IPS-18c (cell line): ENCODE measurements around the gene BLTP3A.
"Not testable (repeated sequence)": the region's sequence is repeated elsewhere in the genome, so short reads cannot be mapped to it uniquely, and the experiment has no call there.

Experiments
- H3K4me3 ChIP-seq: 2 replicates; pipeline ENCODE4 v1.7.0; 2013; ENCODE audit warnings: low read depth, mild to moderate bottlenecking, low read length, moderate library complexity; ENCODE audit not compliant: insufficient read depth
- H3K9me3 ChIP-seq: one replicate; pipeline ENCODE4 v1.6.1; 2013; ENCODE audit warnings: mild to moderate bottlenecking, low read length, moderate library complexity; ENCODE audit not compliant: control insufficient read depth, insufficient read depth

Gene BLTP3A

DNA sequence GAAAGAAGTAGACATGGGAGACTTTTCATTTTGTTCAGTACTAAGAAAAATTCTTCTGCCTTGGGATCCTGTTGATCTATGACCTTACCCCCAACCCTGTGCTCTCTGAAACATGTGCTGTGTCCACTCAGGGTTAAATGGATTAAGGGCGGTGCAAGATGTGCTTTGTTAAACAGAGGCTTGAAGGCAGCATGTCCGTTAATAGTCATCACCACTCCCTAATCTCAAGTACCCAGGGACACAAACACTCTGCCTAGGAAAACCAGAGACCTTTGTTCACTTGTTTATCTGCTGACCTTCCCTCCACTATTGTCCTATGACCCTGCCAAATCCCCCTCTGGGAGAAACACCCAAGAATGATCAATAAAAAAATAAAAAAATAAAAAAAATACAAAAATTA lies 4.7 kb upstream of the BLTP3A start:
- H3K9me3 ChIP-seq, H3K4me3 ChIP-seq: not testable (repeated sequence)

- no peaks in the 10 kb centered on the region for H3K9me3 ChIP-seq
- H3K4me3 ChIP-seq = no peak overlapping the region
Measured at GRCh38 chr6:34788111-34788510, 3.8 kb upstream of the BLTP3A start.

- H3K9me3 ChIP-seq = no peaks in the 10 kb centered on the region
- H3K4me3 ChIP-seq = peak overlapping the region; percentile 90
Measured at GRCh38 chr6:34791164-34791700, 651 bp upstream of the BLTP3A start.

GRCh38 chr6:34792605-34793500 lies 970 bp downstream of the BLTP3A start:
- Histone ChIP-seq H3K9me3 (no peaks in the 10 kb centered on the region), H3K4me3 (peak overlapping the region; percentile 90)

DNA sequence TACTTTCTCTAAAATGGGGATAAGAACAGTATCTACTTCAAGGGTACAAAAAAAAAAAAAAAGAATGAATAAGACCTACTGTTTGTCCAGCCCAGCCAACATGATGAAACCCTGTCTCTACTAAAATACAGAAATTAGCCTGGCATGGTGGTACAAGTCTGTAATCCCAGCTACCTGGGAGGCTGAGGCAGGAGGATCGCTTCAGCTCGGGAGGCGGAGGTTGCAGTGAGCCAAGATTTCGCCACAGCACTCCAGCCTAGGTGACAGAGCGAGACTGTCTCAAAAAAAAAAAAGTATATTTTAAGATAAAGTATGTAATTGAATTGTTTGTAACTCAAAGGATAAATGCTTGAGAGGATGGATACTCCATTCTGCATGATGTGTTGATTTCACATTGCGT lies 2.0 kb downstream of the BLTP3A start:
- H3K9me3 ChIP-seq = no peaks in the 10 kb centered on the region
- H3K4me3 ChIP-seq = no peak overlapping the region

DNA sequence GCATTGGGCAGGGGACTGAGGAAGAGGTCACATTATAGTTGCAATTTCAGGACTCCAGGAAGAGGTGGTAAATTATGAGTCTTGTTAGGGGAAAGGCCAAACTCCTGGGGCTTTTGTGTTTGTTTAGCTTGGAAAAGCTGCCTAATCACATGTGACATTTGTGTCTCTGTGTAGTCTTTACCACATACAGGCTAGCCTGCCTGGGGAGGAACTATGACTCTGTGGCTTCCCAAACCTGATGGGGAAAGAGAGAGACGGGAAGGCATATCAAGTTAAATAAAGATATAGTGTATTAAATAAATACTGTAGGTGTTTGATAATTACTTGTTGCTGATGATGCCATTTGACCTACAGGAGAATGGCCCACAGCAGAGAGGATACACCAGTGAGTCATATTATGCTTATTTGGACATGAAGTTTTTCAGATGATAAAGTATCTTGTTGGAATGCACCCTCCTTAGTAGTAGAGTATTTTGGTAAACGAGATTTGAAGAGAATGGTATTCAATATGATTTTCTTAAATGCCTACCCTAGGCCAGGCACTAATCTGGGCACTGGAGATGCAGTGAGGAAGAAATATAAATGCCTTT lies 4.0 kb downstream of the BLTP3A start:
- no peak overlapping the region for H3K4me3 ChIP-seq
- no peaks in the 10 kb centered on the region for H3K9me3 ChIP-seq

DNA sequence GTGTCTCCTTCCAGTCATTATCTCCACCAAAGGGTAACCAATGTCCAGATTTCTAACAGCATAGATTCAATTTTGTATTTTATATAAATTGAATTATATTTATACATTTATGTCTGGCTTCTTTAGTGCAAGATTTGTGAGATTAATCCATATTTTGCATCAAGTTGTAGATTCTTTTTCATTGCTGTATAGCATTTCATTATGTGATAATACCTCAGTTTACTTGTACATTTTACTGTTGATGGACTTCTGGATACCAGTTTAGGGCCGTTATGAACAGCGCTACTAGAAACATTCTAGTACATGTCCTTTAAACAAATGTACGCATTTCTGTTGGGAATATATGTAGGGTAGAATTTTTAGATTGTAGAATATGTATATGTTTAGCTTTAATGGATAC lies 6.2 kb downstream of the BLTP3A start:
- Histone ChIP-seq H3K4me3 (no peak overlapping the region), H3K9me3 (no peaks in the 10 kb centered on the region)

DNA sequence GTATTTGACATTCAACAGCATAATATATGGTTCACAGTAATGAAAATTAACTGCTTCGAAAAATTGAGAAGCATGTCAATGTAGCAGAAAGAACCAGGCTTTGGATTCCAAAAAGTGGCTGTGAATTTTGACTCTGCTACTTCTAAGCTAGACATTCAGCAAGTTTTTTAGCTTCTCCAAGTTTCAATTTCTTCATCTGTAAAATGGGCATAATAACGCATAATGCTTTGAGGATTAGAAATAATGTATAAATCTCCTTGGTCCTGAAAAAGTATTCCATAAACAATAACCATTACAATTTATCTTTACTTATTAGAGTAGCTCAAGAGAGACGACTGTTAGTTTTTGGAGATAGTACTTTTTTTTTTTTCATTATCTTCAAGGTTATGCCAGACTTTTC lies 7.7 kb downstream of the BLTP3A start:
- no peaks in the 10 kb centered on the region for H3K9me3 ChIP-seq
- H3K4me3 ChIP-seq = no peak overlapping the region

DNA sequence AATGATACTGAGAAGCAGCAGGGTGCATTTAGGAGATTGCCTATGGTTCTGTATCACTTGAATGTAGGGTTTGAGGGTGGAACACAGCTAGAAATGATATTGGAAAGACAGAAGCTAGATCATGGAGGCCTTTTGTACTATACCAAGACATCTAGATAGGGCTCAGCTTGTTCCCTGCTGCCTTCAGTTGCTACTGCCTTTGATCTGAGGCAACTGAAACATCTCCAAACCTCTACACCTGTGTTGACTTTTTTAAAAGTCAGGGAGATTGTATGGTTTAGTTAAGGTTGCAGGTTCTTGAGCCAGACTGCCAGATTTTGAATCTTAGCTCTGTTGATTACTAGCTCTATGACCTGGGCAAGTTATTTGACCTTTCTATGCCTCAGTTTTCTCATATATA lies 12.7 kb downstream of the BLTP3A start:
- Histone ChIP-seq H3K4me3 (no peak overlapping the region), H3K9me3 (no peaks in the 10 kb centered on the region)

GRCh38 chr6:34805074-34805473 lies 13.2 kb downstream of the BLTP3A start:
- not testable (repeated sequence) for H3K9me3 ChIP-seq, H3K4me3 ChIP-seq

DNA sequence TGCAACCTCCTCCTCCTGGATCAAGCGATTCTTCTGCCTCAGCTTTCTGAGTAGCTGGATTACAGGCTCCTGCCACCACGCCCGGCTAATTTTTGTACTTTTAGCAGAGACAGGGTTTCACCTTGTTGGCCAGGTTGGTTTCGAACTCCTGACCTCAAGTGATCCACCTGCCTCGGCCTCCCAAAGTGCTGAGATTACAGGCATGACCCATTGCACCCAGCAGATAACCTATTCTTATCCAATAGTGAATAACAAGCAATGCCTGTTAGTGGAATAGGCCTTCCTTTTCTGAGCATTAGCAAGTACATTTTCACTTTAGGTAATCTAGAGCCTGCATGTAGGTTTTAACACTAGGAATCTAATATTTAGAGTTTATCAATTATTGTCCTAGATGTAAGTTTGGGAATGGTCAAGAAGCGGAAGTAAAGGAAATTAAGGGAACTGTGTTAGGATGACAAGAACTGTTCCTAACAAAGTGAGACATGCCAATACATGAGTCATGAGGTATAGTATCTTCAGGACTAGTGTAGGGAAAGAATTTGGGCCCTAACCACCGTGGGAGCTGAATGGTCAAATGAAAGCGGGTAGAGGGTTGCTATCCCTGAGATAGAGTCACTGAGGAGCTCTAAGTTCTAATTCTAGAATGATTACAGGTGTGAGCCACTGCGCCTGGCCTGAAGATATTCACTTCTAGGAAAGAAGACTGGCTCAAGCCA lies 15.0 kb downstream of the BLTP3A start:
- no peaks in the 10 kb centered on the region for H3K9me3 ChIP-seq

DNA sequence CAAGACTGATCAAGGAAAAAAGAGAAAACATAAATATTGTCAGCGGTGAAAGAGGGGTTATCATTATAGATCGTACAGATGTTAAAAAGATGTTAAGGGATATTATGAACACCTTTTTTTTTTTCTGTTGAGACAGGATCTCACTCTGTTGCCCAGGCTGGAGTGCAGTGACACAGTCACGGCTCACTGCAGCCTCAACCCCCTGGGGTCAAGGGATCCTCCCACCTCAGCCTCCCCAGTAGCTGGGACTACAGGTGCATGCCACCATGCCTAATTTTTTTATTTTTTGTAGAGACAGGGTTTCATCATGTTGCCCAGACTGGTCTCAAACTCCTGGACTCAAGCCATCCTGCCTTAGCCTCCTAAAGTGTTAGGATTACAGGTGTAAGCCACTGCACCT lies 16.6 kb downstream of the BLTP3A start:
- not testable (repeated sequence) for H3K9me3 ChIP-seq, H3K4me3 ChIP-seq

More for the DNA sequence above, 15.0 kb downstream of the BLTP3A start:
- H3K4me3 ChIP-seq = no peak overlapping the region

GRCh38 chr6:34809419-34809818 lies 17.5 kb downstream of the BLTP3A start:
- H3K4me3 ChIP-seq, H3K9me3 ChIP-seq: not testable (repeated sequence)

- H3K4me3 ChIP-seq = no peak overlapping the region
- no peaks in the 10 kb centered on the region for H3K9me3 ChIP-seq
Measured at GRCh38 chr6:34810017-34810882, 18.4 kb downstream of the BLTP3A start.

DNA sequence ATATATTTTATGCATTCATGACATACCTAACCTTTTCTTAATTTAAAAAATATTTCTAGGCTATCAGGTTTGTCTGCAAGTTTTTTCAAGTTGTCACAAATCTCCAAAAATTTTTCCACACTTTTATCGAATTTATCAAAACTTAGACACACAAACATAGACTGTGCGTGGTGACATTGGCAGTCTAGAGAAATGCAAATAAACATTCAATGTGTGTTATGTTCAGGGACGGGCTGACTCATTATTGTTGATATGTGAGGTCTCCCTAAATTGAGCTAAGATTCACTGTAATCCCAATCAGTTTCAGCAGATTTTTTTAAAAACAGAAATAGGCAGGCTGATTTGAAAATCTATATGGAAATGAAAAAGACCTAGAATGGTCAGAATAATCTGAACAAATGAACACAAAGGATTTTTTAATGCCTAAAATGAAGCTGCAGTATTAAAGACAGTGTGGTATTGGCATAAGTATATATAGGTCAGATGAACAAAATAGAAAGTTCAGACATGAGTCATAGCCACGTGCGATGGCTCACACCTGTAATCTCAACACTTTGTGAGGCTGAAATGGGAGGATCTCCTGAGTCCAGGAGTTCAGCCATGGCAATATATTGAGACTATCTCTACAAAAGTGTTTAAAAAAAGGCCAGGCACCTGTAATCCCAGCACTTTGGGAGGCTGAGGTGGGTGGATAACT lies 19.2 kb downstream of the BLTP3A start:
- Histone ChIP-seq H3K9me3 (no peaks in the 10 kb centered on the region), H3K4me3 (no peak overlapping the region)

DNA sequence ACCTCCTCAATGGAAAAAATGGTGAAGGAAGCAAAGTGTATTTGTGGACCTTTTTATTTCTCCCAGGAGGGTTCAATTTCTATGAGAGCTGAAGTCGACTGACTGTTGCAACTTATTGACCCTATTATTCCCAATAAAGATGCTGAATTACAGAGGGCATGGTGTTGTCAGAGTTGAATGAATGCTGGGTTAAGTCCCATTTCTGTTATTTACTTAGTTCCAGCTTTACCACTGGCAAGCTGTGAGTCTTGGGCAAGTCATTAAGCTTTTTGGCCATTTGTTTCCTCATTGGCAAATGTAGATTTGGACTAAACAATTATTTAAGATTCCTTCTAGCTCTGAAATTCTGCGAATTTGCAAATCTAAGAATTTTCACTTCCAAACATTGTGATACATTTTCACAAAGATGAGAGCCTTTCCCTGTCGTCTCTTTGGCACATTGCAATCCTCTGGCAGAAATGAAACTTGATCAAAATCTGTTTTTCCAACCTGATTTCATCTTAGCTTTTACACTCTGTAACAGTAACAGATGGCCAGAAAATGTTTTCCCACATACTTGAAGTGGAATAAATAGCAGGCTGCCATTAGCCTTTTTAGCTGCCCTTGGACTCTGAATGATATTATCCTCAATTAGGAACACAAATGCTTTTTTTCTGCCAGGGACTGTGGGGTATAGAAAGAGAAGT lies 21.3 kb downstream of the BLTP3A start:
- H3K4me3 ChIP-seq = no peak overlapping the region
- H3K9me3 ChIP-seq = no peaks in the 10 kb centered on the region
